Stimulated activated memory B cell treated with anti-CD40 and anti-IgM and Interleukin-4, amounts not matched to agents 10 μg/mL and 1 μg/mL and 100 μg/mL, for 72 hours (primary cell): ENCODE measurements around the gene GSAP.
"Not testable (repeated sequence)": the region's sequence is repeated elsewhere in the genome, so short reads cannot be mapped to it uniquely, and the experiment has no call there.

Experiments
- ATAC-seq: fragments of 150-1000 bp; cut with Tn5 transposase; 2 replicates; pipeline ENCODE4 v1.10.0; 2021
- H3K27ac Mint-ChIP-seq: one replicate; pipeline ENCODE4 v1.8.0; 2022; ENCODE audit warnings: mild to moderate bottlenecking, mixed read lengths
- H3K27me3 Mint-ChIP-seq: one replicate; pipeline ENCODE4 v1.8.0; 2022; ENCODE audit warnings: mixed read lengths
- H3K36me3 Mint-ChIP-seq: one replicate; pipeline ENCODE4 v1.8.0; 2022; ENCODE audit warnings: mixed read lengths
- H3K4me1 Mint-ChIP-seq: one replicate; pipeline ENCODE4 v1.8.0; 2022; ENCODE audit warnings: mixed read lengths
- H3K4me3 Mint-ChIP-seq: one replicate; pipeline ENCODE4 v1.8.0; 2022; ENCODE audit warnings: mild to moderate bottlenecking, moderate library complexity, mixed read lengths
- H3K9me3 Mint-ChIP-seq: one replicate; pipeline ENCODE4 v1.8.0; 2022; ENCODE audit warnings: mixed read lengths

Gene GSAP

DNA sequence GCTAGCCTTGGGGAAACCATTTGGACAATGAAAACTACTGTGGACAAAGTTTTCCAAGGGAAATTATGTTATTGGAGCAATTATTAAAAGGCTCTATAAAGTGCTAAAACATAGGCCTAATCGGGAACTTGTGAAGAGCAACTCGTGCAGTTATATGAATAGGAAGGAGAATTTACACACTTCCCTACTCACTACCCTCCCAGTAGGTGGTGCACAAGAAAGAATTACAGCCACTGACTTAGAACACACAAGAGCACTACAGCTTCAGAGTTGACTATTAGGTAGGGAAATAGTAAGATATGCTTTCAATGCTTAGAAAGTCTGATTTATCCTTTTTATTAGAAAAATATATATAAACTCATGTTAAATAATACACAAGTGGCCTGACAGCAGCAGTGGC lies 47.2 kb downstream of the GSAP start:
- H3K27me3 Mint-ChIP-seq, result no peaks in the 10 kb centered on the region
- no peak overlapping the region for H3K4me3 Mint-ChIP-seq
- peaks cover 12% of the 10 kb centered on the region for H3K4me1 Mint-ChIP-seq
- H3K36me3 Mint-ChIP-seq, result peaks cover 43% of the 10 kb centered on the region
- H3K27ac Mint-ChIP-seq, result no peak overlapping the region
- ATAC-seq, result no peak
- H3K9me3 Mint-ChIP-seq, result peaks cover 5% of the 10 kb centered on the region

DNA sequence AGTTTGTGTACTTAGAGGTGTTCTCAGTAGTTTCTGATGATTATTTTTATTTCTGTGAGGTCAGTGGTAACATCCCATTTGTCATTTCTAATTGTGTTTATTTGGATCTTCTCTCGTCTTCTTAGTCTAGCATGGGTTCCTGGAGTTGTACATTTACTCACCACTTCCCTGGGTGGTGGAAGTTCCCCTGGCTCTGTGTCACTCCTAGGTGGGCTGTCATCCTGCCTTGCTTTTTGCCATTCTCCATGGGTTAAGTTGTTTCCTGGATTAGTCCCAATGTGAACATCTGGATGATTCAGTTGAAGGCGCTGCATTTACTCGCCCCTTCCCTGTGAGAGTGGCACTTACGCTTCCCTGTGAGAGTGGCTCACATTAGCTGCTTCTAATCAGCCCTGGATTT lies 48.2 kb downstream of the GSAP start:
- Mint-ChIP-seq H3K4me1 (peaks cover 12% of the 10 kb centered on the region), H3K27me3 (no peaks in the 10 kb centered on the region), H3K36me3 (peaks cover 42% of the 10 kb centered on the region), H3K9me3 (peaks cover 5% of the 10 kb centered on the region), H3K4me3 (no peak overlapping the region), H3K27ac (peak overlapping the region; percentile 41)
- no peak for ATAC-seq

DNA sequence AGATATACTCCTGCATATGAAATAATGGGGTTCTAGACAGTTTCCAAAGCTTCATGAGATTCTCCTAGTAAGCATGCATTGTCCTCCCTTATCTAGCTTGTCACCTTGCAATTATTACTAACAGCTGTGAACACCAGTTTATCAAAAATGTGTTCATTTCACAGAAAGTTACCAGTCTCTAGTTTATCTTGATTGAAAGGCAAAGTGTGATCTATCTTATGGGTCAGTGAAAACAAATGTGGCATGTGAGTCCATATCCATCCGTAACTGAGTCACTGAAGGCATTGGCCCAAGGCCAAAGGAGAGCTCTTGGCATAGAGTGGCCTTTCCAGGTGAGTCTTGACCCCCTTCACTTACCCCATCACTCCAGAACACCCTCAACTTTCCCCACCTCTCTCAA lies 53.2 kb downstream of the GSAP start:
- Mint-ChIP-seq H3K36me3 (peaks cover 27% of the 10 kb centered on the region), H3K9me3 (peaks cover 5% of the 10 kb centered on the region), H3K27ac (no peak overlapping the region), H3K4me3 (no peak overlapping the region), H3K4me1 (no peaks in the 10 kb centered on the region), H3K27me3 (no peaks in the 10 kb centered on the region)
- no peak for ATAC-seq

DNA sequence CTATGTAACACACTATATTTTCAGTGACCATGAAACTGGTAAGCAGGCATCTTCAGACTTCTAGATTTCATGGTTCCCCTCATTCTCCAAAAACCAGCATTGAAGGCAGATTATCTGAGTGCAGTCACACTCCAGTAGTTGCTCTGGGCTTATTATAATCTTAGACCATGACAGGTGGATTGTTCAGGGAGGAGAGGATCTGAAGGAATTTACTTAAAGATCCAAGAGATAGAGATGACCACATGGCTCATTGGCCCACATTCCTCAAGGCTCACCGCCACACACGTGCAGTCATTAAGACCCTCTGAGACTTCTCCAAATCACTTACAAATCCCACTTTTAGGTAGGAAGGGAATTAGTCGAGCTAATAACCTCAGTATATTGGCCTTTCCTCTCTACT lies 55.2 kb downstream of the GSAP start:
- Mint-ChIP-seq H3K27ac (peak overlapping the region; percentile 44), H3K4me3 (no peak overlapping the region), H3K27me3 (no peaks in the 10 kb centered on the region), H3K4me1 (peaks cover 7% of the 10 kb centered on the region), H3K36me3 (peaks cover 22% of the 10 kb centered on the region), H3K9me3 (no peaks in the 10 kb centered on the region)
- ATAC-seq, result no peak

DNA sequence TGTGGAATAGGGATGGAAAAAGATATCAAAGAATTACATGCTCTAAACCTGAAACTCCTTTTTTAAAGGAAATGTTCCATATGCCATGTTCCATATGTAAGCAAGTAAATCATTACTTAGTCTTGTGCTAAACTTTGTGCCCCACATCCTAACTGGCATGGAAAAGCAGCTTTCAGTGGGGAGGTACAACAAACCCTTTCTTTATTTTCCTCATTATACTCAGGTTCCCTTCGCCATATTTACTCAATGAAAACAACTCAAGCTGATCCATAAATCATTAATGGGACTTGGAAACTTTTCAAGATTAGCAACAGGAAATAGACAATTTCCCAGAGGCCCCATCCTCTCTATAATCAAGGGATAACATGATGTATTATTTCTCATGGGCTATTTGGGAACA lies 56.0 kb downstream of the GSAP start:
- H3K9me3 Mint-ChIP-seq, result no peaks in the 10 kb centered on the region
- no peak overlapping the region for H3K4me3 Mint-ChIP-seq
- no peaks in the 10 kb centered on the region for H3K27me3 Mint-ChIP-seq
- H3K27ac Mint-ChIP-seq, result peak overlapping the region; percentile 44
- no peak for ATAC-seq
- peaks cover 26% of the 10 kb centered on the region for H3K36me3 Mint-ChIP-seq
- peaks cover 7% of the 10 kb centered on the region for H3K4me1 Mint-ChIP-seq

DNA sequence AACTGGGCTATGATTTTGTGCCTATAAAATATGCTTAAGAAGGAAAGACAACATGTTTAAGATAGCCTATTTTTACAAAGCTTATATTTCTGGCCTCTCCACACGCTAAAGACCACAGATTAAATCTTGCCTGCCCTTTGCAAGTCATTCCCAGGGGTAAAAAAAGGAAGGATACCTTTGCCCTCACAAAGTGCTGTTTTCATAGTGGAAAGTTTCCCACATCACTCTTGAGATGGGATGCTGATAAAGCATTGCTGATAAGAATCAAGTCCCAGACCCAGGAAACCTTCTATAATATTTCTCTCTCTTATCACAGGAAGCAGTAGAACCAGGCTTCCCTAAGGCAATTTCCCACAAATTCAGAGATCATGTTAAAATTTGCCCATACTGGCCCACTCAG lies 56.5 kb downstream of the GSAP start:
- H3K4me1 Mint-ChIP-seq, result peaks cover 7% of the 10 kb centered on the region
- no peak for ATAC-seq
- peak overlapping the region; percentile 44 for H3K27ac Mint-ChIP-seq
- H3K36me3 Mint-ChIP-seq, result peaks cover 32% of the 10 kb centered on the region
- H3K27me3 Mint-ChIP-seq, result no peaks in the 10 kb centered on the region
- no peaks in the 10 kb centered on the region for H3K9me3 Mint-ChIP-seq
- no peak overlapping the region for H3K4me3 Mint-ChIP-seq

DNA sequence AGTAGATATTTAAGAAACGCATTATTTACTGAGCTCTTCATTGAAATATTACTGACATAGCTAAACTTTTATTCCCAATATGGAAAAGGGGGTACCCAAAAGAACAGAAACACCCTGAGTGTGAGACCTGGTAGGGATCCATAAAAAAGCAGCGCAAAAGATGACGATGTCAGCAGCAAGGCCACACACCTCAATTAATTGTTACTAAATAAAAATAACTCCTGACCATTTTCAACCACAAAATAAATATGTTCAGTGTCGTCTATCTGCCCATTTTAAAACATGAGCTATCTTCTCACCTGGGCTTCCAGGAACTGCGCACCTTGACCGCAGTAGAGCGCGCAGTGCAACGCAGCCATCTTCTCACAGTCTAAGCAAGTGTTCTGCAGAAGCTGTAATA lies 61.2 kb downstream of the GSAP start:
- H3K27ac Mint-ChIP-seq, result peak overlapping the region; percentile 53
- H3K27me3 Mint-ChIP-seq, result no peaks in the 10 kb centered on the region
- H3K9me3 Mint-ChIP-seq, result no peaks in the 10 kb centered on the region
- peaks cover 24% of the 10 kb centered on the region for H3K36me3 Mint-ChIP-seq
- ATAC-seq, result no peak
- H3K4me3 Mint-ChIP-seq, result no peak overlapping the region
- H3K4me1 Mint-ChIP-seq, result peaks cover 28% of the 10 kb centered on the region

DNA sequence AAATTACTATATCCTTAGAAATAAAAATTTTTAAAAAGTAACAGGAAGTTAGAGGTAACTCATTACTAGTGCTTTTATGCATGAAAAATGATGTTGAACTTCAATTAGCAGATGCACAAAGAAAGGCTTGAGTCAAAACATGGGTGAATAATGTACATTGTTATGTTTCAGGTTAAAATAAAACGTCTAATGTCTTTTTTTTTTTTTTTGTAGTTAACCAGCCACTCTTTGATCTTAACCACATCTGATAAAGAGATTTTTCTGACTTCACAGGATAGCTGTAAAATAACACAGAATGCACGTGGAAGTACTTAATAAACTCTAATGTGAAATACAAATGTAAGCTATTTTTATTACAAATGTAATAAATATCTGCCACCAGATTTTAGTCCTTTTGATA lies 61.7 kb downstream of the GSAP start:
- H3K36me3 Mint-ChIP-seq, result peaks cover 20% of the 10 kb centered on the region
- H3K4me1 Mint-ChIP-seq, result peaks cover 28% of the 10 kb centered on the region
- no peak for ATAC-seq
- H3K9me3 Mint-ChIP-seq, result no peaks in the 10 kb centered on the region
- no peak overlapping the region for H3K27ac Mint-ChIP-seq
- H3K4me3 Mint-ChIP-seq, result no peak overlapping the region
- H3K27me3 Mint-ChIP-seq, result no peaks in the 10 kb centered on the region

DNA sequence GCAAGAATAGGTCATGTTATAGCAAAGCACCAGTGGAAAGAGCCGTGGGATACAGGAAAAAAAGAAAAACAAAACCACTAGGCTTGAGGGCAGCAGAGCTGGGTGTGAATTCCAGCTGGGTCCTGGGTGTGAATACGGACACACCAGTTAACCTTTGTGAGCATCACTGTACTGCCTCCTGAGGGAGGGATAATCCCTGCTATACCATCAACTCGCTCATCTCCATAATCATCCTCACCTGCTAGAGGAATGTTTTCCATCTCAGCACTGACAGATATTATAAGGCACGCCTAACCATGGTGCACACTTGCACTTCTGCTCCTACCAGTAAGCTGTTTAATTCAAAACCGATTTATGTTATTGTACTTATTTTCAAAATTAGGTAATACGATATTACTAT lies 62.2 kb downstream of the GSAP start:
- H3K4me3 Mint-ChIP-seq, result no peak overlapping the region

DNA sequence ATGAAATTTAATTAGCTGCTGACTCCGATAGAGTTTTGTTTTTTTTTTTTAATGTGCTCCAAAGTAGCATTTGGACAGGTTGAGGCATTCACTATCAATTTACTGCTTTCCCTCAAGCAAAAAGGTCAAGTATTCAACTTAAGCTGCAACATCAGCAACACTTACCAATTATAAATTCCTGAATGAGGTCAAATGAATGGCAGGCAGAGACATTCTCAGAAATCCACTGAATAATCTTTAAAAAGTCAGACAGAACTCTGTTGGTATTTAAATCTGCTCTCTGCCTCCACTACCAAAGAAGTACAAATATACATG lies 62.8 kb downstream of the GSAP start:
- H3K9me3 Mint-ChIP-seq, result no peaks in the 10 kb centered on the region
- no peak for ATAC-seq
- H3K4me3 Mint-ChIP-seq, result no peak overlapping the region
- peaks cover 28% of the 10 kb centered on the region for H3K4me1 Mint-ChIP-seq
- peaks cover 24% of the 10 kb centered on the region for H3K36me3 Mint-ChIP-seq
- no peaks in the 10 kb centered on the region for H3K27me3 Mint-ChIP-seq
- H3K27ac Mint-ChIP-seq, result peak overlapping the region; percentile 93

More for the DNA sequence above, 62.2 kb downstream of the GSAP start:
- H3K27ac Mint-ChIP-seq, result peak overlapping the region; percentile 93
- no peaks in the 10 kb centered on the region for H3K9me3 Mint-ChIP-seq
- peaks cover 19% of the 10 kb centered on the region for H3K36me3 Mint-ChIP-seq
- peaks cover 28% of the 10 kb centered on the region for H3K4me1 Mint-ChIP-seq
- H3K27me3 Mint-ChIP-seq, result no peaks in the 10 kb centered on the region
- no peak for ATAC-seq

DNA sequence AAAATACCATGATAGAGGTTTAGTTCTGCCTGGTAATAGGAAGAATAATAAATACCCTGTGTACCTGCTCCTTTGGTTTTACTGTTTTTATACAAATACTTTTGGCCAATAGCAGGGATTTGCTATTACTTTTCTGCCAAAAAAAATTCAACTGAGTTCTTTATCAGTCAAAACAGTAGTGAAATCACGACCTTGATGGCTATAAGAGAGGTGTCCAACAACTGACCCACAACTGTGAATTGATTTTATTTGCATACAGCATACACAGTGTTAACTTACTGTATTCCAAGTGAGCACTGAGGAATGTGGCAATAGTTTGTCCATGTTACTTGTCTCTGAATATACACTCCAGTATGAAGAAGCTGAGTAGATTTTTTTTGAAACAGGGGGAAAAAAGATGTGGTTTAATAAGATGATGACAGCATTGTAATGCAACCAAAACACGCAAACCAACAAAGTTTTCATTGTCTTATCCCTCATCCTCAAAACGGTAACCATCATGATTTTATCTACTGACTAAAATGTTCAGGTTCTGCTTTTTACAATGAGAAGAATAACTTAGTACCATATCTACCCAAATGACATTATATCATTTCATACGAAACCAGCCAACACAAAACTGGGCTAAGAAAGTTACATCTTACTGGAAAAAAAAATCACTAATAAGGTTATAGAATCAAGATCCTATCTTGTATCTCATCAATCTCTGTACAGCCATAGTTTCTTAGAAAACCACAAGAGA lies 63.3 kb downstream of the GSAP start:
- ATAC-seq, result no peak
- H3K27me3 Mint-ChIP-seq, result no peaks in the 10 kb centered on the region
- no peaks in the 10 kb centered on the region for H3K9me3 Mint-ChIP-seq
- H3K36me3 Mint-ChIP-seq, result peaks cover 26% of the 10 kb centered on the region
- peaks cover 28% of the 10 kb centered on the region for H3K4me1 Mint-ChIP-seq
- peak overlapping the region; percentile 93 for H3K27ac Mint-ChIP-seq
- no peak overlapping the region for H3K4me3 Mint-ChIP-seq

DNA sequence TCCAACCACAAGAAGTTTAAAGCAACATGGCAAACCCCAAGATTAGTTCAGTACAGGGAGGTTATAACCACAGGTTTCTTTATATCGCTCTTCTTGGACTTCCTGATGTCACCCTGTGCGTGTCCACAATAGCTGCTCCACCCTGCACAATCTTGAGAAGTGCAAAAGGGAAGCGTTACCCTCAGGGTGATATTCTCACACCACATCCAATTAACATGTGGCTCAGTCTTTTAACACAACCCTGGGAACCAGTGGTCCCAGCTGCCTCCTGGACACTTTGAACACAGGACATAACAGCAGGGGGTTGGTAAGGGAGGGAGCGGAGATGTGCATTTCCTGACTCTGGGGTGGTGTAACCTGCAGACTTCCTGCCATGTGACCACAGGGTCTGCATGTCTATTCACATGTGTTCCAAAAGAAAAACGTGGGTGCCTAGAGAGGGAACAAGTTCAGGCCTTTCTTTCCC lies 64.6 kb downstream of the GSAP start:
- no peaks in the 10 kb centered on the region for H3K27me3 Mint-ChIP-seq
- H3K36me3 Mint-ChIP-seq, result peaks cover 18% of the 10 kb centered on the region
- H3K4me3 Mint-ChIP-seq, result peak overlapping the region; percentile 61
- peak overlapping the region; percentile 93 for H3K27ac Mint-ChIP-seq
- H3K4me1 Mint-ChIP-seq, result peaks cover 21% of the 10 kb centered on the region
- H3K9me3 Mint-ChIP-seq, result no peaks in the 10 kb centered on the region
- peak; percentile 98 for ATAC-seq

DNA sequence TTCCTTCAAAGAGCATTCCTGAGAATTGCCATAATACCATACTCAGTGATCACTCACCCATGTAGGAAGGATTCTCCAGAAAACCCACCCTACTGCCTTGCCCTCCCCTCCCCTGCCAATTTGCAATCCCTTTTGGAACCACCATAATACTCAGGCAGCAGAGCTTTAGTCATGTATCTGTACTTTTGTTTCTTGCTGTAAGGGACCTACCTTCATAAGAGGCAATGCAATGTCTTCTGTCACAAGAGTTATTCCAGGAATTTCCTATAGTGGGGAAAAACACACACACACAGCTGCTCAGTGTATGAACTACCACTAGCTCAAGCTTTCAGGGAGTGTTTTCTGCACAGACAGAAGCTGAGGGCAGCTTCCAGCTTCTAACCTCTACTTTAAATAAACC lies 67.0 kb downstream of the GSAP start:
- peaks cover 7% of the 10 kb centered on the region for H3K36me3 Mint-ChIP-seq
- H3K27me3 Mint-ChIP-seq, result no peaks in the 10 kb centered on the region
- H3K27ac Mint-ChIP-seq, result no peak overlapping the region
- H3K4me1 Mint-ChIP-seq, result peaks cover 21% of the 10 kb centered on the region
- H3K9me3 Mint-ChIP-seq, result no peaks in the 10 kb centered on the region
- H3K4me3 Mint-ChIP-seq, result no peak overlapping the region
- ATAC-seq, result no peak

DNA sequence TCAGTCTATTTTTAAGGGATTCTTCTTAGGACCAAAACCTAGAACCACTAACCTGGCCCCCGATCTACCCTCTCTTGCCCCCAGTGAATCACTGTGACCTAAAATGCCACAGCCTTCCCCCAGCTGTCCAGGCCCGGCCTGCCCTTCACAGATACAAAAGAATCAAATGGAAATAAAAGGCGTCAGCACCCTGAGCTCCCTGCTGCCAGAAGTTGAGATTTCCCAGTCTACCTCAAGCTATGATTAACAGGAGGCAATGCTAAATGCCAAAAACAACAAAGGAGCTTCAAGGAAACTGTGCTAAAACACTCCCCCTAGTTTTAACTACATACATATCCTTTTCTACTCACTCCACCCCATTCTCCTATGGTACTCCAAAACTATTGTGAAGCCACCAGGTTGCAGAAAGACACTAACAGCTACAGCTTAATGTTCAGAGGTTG lies 67.8 kb downstream of the GSAP start:
- Mint-ChIP-seq H3K4me1 (peaks cover 21% of the 10 kb centered on the region), H3K4me3 (no peak overlapping the region), H3K36me3 (peaks cover 7% of the 10 kb centered on the region), H3K27me3 (no peaks in the 10 kb centered on the region), H3K27ac (no peak overlapping the region), H3K9me3 (no peaks in the 10 kb centered on the region)
- no peak for ATAC-seq

DNA sequence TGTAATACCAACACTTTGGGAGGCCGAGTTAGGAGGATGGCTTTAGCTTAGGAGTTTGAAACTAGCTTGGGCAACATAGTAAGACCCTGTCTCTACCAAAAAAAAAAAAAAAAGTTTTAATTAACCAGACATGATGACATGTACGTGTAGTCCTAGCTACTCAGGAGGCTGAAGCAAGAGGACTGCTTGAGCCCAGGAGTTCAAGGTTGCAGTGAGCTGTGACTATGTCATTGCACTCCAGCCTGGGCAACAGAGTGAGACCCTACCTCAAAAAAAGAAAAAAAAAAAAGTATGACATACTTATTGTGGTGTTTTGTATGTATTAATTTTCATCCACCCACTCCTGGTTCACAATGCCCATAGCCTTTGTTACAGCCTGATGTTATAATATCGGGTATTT lies 69.7 kb downstream of the GSAP start:
- no peak overlapping the region for H3K4me3 Mint-ChIP-seq
- H3K9me3 Mint-ChIP-seq, result no peaks in the 10 kb centered on the region
- peaks cover 7% of the 10 kb centered on the region for H3K36me3 Mint-ChIP-seq
- no peak overlapping the region for H3K27ac Mint-ChIP-seq
- peaks cover 4% of the 10 kb centered on the region for H3K4me1 Mint-ChIP-seq
- ATAC-seq, result no peak
- H3K27me3 Mint-ChIP-seq, result no peaks in the 10 kb centered on the region

DNA sequence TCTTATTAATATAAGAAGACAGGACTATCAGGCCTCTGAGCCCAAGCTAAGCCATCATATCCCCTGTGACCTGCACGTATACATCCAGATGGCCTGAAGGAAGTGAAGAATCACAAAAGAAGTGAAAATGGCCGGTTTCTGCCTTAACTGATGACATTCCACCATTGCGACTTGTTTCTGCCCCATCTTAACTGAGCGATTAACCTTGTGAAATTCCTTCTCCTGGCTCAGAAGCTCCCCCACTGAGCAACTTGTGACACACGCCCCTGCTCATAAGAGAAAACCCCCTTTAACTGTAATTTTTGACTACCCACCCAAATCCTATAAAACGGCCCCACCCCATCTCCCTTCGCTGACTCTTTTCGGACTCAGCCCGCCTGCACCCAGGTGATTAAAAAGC lies 70.7 kb downstream of the GSAP start:
- not testable (repeated sequence) for H3K9me3 Mint-ChIP-seq, ATAC-seq, H3K4me1 Mint-ChIP-seq, H3K27ac Mint-ChIP-seq, H3K36me3 Mint-ChIP-seq, H3K27me3 Mint-ChIP-seq, H3K4me3 Mint-ChIP-seq
